GM18508 (cell line): ENCODE results near the gene PLAGL2.
"Not testable (repeated sequence)": the region's sequence is repeated elsewhere in the genome, so short reads cannot be mapped to it uniquely, and the experiment has no call there.

Experiments used
- ATAC-seq: cut with Tn5 transposase; IDR thresholded peaks from one replicate; pipeline ENCODE4 v1.9.1; 2021; ENCODE audit warnings: moderate number of reproducible peaks; ENCODE audit not compliant: insufficient read depth, unreplicated experiment

Gene PLAGL2, protein sequence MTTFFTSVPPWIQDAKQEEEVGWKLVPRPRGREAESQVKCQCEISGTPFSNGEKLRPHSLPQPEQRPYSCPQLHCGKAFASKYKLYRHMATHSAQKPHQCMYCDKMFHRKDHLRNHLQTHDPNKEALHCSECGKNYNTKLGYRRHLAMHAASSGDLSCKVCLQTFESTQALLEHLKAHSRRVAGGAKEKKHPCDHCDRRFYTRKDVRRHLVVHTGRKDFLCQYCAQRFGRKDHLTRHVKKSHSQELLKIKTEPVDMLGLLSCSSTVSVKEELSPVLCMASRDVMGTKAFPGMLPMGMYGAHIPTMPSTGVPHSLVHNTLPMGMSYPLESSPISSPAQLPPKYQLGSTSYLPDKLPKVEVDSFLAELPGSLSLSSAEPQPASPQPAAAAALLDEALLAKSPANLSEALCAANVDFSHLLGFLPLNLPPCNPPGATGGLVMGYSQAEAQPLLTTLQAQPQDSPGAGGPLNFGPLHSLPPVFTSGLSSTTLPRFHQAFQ

DNA sequence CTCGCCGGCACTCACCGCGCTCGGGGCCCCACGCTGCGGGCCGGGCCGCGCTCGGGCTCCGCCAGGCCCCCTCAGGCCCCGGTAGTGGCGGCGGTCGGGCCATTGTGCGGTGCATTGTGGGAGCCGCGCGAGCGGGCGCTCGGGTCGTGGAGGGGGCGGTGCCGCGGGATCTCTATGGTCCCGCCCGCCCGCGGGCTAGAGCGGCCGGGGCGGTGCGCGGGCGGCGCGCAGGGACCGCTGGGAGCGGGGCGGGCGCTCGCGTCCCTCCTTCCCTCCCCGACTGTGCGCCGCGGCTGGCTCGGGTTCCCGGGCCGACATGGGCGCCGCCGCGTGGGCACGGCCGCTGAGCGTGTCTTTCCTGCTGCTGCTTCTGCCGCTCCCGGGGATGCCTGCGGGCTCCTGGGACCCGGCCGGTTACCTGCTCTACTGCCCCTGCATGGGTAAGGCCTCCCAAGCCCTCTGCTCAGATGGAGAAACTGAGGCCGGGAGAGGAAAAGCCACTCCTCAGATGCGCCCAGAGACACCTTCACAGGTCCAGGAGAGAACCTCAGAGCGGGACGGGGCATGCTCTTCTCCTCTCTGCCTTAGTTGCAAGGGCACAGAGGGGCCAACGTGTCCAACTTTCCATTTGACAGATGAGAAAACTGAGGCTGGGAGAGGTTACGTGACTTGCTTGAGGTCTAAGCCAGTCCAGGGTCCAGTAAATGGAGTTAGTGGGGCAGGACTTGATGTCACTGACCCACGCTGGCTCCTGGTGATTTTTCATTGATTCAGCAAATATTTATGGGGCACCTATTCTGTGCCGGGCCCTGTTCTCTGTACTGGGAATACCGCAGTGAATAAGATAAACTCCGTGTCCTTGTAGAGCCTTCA, at the start of gene PLAGL2, which contains the start of gene POFUT1:
PLAGL2 (minus strand) TSS at position 118 of the 873 bp plus-strand sequence. CDS start 5,565 bp downstream, outside the sequence.
POFUT1 (plus strand) TSS at position 255 of the 873 bp plus-strand sequence; CDS start at position 317, 62 bp downstream.
- ATAC-seq, result no peak

DNA sequence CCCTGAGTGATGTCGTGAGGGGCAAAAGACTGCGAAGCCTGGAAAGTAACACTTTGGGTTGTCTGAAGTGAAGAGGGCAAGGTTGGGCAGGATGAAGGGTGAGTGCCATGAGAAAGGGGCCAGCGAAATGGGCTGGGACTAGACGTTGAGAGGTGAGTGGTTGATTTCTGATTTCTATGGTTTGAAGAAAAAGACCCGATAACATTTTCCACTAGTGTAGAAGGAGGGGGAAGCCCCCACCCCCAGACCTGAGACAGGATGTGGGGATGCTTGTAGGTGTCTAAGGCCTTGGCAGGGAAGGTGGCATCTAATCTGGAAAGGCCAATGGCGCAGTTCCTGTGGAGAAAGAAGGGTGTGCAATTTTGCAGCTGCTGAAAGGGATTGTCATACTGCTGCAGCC, 44.6 kb upstream of the PLAGL2 start:
- ATAC-seq, result no peak

DNA sequence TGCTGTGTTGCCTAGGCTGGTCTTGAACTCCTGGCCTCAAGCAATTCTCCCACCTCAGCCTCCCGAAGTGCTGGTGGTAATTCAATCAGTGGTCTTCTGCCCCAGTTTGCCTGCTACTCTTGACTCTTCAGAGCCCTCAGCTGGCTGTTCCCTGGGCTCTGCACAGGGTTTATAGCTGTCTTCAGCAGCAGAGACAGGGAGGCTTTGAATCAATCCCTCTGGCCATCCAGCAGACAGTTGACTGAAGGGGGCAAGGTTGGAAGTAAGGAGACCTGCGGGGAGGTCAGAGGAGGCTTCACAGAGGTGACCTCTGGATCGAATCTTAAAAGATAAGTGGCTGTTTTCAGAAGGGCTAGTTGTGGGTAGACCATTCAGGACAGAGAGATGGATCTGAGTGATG, 43.9 kb upstream of the PLAGL2 start:
- ATAC-seq, result no peak

DNA sequence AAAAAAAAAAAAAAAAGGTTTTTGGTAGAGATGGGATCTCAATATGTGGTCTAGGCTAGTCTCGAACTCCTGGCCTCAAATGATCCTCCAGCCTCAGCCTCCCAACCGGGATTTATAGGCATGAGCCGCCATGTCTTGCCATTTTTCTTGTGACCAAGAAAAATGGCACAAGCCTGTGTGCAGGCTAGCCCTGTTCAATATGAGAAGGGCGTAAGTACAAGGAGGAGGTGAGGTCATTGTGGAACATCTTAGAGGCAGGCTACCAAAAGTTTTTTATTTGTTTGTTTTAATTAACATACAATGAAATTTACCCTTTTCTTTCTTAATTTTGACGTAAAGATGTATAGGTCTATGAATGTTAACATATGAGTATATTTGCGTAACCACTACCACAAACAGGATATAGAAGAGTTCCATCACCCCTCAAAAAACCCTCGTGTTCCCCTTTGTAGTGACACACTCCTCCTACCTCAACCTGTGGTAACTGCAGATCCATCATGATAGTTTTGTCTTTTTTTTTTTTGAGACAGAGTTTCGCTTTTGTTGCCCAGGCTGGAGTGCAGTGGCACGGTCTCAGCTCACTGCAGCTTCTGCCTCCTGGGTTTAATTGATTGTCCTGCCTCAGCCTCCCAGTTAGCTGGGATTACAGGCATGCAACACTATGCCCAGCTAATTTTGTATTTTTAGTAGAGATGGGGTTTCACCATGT, 41.6 kb upstream of the PLAGL2 start:
- no peak for ATAC-seq

DNA sequence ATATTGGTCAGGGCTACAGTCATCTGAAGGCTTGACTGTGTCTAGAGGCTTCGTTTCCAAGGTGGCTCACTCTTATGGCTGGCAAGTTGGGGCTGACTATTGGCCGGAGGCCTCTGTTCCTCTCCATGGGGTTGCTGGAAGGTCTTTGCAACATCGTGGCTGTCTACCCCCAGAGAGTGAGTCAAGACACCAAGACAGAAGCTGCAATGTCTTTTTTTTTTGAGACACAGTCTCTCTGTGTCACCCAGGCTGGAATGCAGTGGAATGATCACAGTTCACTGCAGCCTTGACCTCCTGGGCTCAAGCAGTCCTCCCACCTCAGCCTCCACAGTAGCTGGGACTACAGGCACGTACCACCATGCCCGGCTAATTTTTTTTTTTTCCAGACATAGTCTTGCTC, 40.5 kb upstream of the PLAGL2 start:
- no peak for ATAC-seq

DNA sequence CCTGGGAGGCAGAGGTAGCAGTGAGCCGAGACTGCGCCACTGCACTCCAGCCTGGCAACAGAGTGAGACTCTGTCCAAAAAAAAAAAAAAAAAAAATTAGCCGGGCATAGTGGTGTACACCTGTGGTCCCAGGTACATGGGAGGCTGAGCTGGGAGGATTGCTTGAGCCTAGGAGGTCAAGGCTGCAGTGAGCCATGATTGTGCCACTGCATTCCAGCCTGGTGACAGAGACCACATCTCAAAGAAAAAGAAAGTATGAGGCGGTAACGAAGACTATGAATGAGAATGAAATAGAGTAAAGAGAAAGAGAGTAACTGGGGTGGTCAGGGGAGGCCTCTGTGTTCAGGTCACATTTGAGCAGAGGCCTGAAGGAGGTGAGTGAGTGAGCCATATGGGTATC, 38.7 kb upstream of the PLAGL2 start:
- not testable (repeated sequence) for ATAC-seq

DNA sequence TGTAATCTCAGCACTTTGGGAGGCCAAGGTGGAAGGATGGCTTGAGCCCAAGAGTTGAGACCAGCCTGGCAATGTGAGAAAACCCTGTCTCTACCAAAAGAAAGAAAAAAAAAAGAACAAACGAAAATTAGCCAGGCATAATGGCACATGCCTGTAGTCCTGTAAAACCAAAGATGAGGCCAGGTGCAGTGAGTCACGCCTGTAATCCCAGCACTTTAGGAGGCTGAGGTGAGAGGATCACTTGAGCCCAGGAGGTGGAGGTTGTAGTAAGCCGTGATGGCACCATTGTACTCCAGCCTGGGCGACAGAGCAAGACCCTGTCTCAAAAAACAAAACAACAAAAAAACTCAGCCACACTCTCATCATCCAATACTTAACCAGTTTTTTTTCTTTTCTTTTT, 37.4 kb upstream of the PLAGL2 start:
- no peak for ATAC-seq

DNA sequence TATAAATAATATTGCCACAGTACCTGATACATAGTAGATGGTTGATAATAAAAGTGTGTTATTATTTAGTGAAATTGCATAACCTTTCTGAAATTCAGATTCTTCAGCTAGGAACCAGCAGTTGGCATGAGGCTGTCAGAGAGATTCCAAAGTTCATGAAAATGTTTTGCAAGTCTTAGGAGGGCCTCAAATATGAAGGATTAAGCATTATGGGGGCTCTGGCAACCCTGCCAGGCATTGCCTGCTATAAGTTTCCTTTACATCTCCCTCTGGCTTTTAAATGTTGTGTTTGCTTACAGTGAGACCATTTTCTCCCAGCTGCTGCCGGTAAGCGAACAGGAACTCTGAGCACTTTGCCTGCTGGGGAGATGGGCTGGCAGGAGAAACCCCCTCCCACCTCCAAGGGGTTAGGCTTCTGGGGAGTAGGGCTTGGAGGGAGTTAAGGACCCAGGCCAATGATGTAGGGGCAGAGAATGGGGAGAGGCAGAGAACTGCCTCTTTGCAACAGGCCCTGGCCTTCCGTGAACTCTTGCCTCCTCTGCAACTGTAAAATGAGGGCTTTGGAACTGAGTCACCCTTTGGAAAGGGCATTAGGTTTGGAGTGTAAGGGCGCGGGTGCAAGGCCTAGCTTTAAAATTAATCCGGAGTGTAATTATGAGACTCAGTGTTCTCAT, 36.7 kb upstream of the PLAGL2 start:
- ATAC-seq, result no peak

DNA sequence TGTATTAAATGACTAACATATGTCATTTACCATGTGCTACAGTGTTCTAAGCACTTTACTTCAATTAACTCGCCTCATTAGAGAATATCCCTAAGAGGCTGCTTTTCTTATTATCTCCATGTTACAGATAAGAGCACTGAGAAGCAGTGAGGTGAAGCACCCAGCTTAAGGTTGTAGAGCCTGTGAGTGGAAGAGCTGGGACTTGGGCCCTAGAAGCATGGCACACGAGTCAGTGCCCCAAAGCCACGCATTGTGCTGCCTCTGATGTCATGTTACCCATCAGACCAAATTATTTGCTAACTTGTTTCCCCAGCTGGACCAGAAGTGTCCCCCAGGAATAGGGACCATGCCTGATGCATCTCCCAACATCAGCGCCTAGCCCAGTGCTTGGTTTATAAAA, 34.3 kb upstream of the PLAGL2 start:
- no peak for ATAC-seq

DNA sequence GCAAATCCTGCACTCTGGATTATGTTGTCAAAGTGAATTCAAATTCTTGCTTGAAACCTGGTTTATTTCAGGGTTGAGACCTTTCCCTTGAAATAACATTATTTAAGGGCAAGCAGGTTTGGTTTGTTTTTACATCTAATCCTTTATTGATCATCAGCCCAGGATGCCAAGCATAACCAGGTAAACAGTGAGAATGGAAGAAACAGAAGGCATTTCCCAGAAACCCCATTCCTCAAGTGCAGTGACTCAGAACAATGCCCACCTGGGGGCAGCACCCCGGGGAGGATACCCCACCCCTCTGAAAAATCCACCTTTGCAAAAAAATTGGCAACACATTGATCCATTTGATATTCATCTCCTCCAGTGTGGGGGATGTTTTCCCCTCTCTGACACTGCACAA, 32.7 kb upstream of the PLAGL2 start:
- no peak for ATAC-seq

DNA sequence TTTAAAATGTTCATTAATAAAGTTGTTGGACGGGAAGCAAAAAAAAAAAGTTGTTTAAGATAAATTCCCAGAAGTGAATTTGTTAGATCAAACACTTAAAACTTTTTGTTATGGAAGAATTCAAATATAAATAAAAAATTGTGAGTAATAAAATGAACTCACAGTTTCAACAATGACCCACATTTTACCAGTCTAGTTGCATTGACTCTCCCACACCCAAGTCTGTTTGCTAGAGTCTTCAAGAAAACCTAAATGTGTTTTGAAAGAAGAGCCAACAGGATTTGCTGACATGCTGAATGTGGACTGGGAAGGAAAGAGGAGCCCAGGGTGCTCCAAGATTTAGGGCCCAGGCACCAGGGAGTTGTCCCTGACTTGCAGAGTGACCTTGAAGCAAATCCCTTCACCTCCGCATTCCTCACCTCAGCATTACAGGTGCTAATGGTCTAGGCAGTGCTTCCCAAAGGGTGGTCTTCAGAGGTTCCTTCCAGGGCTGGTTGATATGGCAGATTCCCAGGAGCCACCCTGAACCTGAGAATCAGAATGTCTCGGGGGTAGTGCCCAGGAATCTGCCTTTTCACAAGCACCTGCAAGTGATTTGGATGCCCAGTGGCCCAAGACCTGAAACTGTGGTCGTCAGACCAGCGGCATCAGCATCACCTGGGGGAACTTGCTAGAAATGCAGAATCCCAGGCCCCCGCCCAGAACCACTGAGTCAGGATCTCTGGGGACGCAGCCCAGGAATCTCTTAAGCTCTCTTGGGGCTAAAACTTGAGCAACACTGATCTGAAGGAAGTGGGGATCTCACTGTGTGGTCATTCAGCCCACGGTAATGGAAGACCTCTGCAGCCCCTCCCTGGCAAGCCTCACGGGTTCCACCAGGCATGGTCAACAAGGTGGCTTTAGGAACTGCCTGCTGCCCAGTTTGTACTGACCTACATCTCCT, 31.2 kb upstream of the PLAGL2 start:
- ATAC-seq, result no peak

DNA sequence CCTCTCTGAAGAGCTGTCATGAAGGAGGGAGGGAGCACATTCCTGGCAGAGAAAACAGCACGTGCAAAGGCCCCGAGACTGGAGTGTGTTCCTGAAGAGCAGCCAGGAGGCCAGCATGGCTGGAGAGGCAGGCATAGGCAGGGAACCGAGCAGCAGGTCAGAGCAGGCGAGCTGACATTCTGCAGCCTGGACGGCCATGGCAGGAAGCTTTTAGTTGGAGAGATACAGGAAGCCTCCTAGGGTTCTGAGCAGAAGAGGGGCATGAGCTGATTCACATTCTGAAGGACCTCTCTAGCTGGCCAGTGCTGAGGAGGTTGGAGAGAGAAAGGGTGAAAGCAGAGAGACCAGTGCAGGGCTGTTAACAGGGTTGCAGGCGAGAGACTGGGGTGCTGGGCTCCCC, 29.9 kb upstream of the PLAGL2 start:
- no peak for ATAC-seq

DNA sequence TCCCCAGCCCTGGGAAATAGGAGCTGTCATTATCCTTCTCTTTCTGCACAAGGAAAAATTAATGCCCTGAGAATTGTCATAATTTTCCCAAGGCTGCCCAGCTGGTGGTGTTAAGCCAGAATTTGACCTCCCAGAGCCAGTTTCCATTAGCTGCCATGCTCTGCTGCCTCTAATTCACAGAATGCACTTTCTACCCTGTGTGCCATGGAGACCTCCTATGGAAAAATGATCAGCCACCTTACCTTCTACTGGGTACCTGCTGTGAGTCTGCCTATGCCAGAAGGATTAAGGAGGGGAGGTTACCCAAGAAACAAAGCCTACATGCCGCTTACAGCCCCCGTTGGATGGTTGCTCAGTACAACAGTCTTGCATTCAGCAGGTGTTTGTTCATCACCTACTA, 29.3 kb upstream of the PLAGL2 start:
- ATAC-seq, result no peak

DNA sequence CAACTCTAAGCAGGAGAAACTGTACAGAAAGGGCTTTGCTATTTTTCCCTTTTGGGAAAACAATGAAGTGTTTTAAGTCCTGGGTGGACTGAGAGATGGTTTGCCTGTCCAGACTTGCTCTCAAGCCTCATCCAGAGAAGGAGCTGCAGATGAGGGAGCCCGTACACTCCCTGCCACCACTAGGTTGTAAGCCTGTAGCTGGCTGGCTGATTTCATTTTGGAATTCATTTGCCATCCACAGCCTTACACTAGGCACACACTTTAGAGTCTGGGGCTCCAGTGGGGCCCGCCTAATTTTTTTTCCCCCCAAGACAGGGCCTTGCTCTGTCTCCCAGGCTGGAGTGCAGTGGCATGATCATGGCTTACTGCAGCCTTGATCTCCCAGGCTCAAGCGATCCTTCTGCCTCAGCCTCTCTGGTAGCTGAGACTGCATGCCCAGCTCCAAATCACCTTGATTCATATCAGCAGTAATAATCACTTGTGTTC, 28.5 kb upstream of the PLAGL2 start:
- no peak for ATAC-seq

DNA sequence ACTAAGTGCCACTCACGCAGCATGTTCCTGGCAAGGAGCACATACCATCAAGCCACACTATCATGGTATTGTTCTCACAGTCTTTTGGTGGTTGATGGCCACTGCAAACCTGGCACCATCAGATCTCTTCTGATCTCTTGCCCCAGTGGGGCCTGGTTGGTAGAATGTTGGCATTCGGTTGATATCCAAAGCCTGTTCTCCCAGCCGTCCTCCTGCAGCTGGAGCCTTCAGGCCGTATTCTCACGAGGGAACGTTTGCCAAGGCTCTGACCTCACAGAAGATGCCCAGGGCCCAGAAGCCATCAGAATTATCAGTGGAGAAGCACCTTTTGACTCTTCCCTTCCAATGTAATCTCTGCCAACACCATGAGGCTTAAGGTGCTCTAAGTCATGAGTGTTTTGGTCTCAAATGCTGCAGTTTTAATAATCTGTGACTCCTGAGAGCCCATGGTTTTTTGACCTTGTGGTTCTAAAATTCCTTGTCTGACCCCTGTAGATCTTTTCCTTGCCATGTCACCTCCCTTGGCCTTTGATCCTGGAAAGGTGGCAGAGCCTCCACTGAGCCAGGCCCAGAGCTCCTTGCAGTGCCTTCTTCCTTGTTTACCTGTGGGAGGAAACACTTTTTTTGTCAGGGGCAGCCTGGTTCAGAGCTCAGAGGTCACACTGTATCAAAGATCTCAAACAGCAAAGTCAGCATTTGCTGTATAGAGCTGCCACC, 27.9 kb upstream of the PLAGL2 start:
- ATAC-seq, result no peak

DNA sequence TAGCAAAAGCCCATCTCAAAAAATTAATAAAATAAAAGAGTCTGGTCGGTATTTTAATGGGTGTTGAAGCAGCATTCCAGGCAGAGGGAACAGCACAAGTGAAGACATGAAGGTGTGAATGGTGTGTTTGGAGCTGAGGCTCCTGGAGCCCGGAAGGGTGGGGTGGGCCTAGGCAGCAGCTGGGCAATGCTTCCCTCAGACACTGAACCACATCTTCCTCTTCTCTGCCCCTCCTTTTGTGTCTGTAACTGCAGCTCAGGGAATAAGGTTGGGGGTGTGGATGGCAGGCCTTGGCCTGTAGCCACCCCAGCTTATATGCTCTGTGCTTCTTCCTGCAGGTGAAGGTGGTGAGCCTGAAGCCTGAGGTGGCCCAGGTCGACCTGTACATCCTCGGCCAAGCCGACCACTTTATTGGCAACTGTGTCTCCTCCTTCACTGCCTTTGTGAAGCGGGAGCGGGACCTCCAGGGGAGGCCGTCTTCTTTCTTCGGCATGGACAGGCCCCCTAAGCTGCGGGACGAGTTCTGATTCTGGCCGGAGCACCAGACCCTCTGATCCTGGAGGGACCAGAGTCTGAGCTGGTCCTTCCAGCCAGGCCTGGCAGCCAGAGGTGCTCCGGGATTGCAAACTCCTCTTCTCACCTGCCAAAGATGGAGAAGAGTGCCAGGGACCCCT, 26.7 kb upstream of the PLAGL2 start:
- no peak for ATAC-seq

DNA sequence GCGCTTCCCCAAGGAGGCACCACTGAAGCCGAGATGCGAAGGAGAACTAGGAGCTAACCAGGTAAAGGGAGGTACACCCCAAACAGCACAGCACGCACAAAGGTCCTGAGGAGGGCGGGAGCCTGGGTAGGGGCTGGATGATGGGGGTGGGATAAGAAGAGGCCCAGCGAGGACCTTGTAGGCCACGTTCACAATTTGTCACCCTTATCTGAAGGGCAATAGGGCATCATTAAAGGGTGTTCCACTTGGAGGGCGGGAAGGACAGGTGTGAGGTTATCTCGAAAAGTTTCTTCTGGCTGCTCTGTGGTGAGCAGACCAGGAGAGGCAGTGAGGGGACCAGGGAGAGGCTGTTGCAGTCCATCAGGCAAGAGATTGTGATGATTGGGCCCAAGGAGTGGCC, 25.7 kb upstream of the PLAGL2 start:
- ATAC-seq, result no peak
